ENCODE data around the gene MARK4. TPM values are rescaled to one million over a fixed set of nuclear protein-coding genes. Genes with fewer than 3 reads are reported as not detected.

MARK4 gene
- total RNA-seq, 1 experiment from 2014 or later = 37.7 TPM

GRCh38 chr19:45253396-45254027 lies 2.4 kb downstream of the MARK4 start (continued):
- TF ChIP-seq YY1 (IDR thresholded peaks at IDR 0.05; ENCODE audit: extremely low read depth, insufficient replicate concordance, low read depth, low read length) = no peak
- no peak for TF ChIP-seq SRF (IDR thresholded peaks at IDR 0.05; ENCODE audit: low read depth)
- no peak for TF ChIP-seq ZNF274 (IDR thresholded peaks at IDR 0.05; ENCODE audit: low read depth, low read length)
- no peak for TF ChIP-seq MAX (IDR thresholded peaks at IDR 0.05)
- TF ChIP-seq TCF7L2 (IDR thresholded peaks at IDR 0.05; ENCODE audit: borderline replicate concordance, extremely low read depth, insufficient read depth, insufficient read length) = no peak
- TF ChIP-seq CTCF (IDR thresholded peaks at IDR 0.05 in 2 of 3, conservative IDR thresholded peaks at IDR 0.05 in 1 of 3; ENCODE audit: borderline replicate concordance in 1 of 3, insufficient read depth in 1 of 3, low read depth in 2 of 3, low read length in 2 of 3) = no peak
- TF ChIP-seq CBX3 (IDR thresholded peaks at IDR 0.05; ENCODE audit: low read depth) = no peak

- DNase-seq (ENCODE audit: low read depth, low spot score) = no peak
- Histone ChIP-seq H3K27ac (ENCODE audit: low read depth, low read length) (no peak overlapping the region), H3K4me3 (replicated peaks in 1 of 2; ENCODE audit: low read depth in 1 of 2, low read length in 2 of 2) (no peak overlapping the region), H3K36me3 (ENCODE audit: control insufficient read depth in 1 of 2, insufficient read depth in 2 of 2, low read length in 2 of 2) (no peaks in the 10 kb centered on the region; a peak in 1 of 4 replicates), H3K9me3 (ENCODE audit: control insufficient read depth in 1 of 2, insufficient read depth in 1 of 2, low read depth in 1 of 2, low read length in 2 of 2) (no peaks in the 10 kb centered on the region), H3K4me1 (ENCODE audit: control insufficient read depth in 1 of 2, insufficient read depth in 2 of 2, low read length in 2 of 2) (peaks cover 11 to 31% of the 10 kb centered on the region in 2 experiments; a peak in 3 of 4 replicates), H3K79me2 (ENCODE audit: insufficient read depth, low read length) (peaks cover 38% of the 10 kb centered on the region), H3K4me2 (ENCODE audit: low read length) (no peak overlapping the region), H4K20me1 (ENCODE audit: insufficient read depth) (no peaks in the 10 kb centered on the region), H3K27me3 (ENCODE audit: insufficient read depth, low read length) (no peaks in the 10 kb centered on the region), H3K9ac (ENCODE audit: low read length) (no peak overlapping the region), H3K9me2 (ENCODE audit: insufficient read depth) (no peaks in the 10 kb centered on the region), H2AFZ (ENCODE audit: low read depth, low read length, poor library complexity, severe bottlenecking) (no peak overlapping the region)
- ChIA-PET RAD21 (ENCODE audit: low non-redundant PET in 1 of 2, low total read pairs in 2 of 2, uncharacterized antibody in 2 of 2, unreplicated experiment in 2 of 2) (no interaction called here), POLR2A (no interaction called here), CTCF (interaction anchor here (0.6 kb wide), 1 partner anchor 75 kb away, joined by 6 read pairs; no protein-coding TSS in a partner anchor)
- BruUV-seq (replicated peaks) = no TSS peak
- no peak for TF ChIP-seq ZFX (IDR thresholded peaks at IDR 0.05)
- TF ChIP-seq CTCF (IDR thresholded peaks at IDR 0.05 in 2 of 3, conservative IDR thresholded peaks at IDR 0.05 in 1 of 3; ENCODE audit: borderline replicate concordance in 1 of 3, insufficient read depth in 1 of 3, low read depth in 2 of 3, low read length in 2 of 3) = peak in 2 of 3 experiments; percentile 19 to 23; a peak in 2 of 6 replicates
- intact Hi-C loops (cut with micrococcal nuclease) = no loop called here
- ATAC-seq = no peak
These were observed 3.0 kb downstream of the MARK4 start for GRCh38 chr19:45254044-45254531.
